GM12872 (cell line): Measurements from ENCODE around the gene SCMH1.

ENCODE experiments used
- TF ChIP-seq, protein P1 (sequence below): IDR thresholded peaks from 3 replicates; pipeline ENCODE4 v1.5.1; 2011; ENCODE audit warnings: low read depth, mild to moderate bottlenecking, low read length, moderate library complexity; ENCODE audit not compliant: insufficient read depth

The SCMH1 gene

GRCh38 chr1:41019353-41019745 is 222.8 kb downstream of the SCMH1 start:
- TF ChIP-seq, protein P1, sequence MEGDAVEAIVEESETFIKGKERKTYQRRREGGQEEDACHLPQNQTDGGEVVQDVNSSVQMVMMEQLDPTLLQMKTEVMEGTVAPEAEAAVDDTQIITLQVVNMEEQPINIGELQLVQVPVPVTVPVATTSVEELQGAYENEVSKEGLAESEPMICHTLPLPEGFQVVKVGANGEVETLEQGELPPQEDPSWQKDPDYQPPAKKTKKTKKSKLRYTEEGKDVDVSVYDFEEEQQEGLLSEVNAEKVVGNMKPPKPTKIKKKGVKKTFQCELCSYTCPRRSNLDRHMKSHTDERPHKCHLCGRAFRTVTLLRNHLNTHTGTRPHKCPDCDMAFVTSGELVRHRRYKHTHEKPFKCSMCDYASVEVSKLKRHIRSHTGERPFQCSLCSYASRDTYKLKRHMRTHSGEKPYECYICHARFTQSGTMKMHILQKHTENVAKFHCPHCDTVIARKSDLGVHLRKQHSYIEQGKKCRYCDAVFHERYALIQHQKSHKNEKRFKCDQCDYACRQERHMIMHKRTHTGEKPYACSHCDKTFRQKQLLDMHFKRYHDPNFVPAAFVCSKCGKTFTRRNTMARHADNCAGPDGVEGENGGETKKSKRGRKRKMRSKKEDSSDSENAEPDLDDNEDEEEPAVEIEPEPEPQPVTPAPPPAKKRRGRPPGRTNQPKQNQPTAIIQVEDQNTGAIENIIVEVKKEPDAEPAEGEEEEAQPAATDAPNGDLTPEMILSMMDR: no peak

GRCh38 chr1:41018018-41018410 is 224.1 kb downstream of the SCMH1 start:
- TF ChIP-seq, protein P1: no peak

- TF ChIP-seq, protein P1: no peak
Measured at GRCh38 chr1:41017141-41018017, 224.7 kb downstream of the SCMH1 start.

- TF ChIP-seq, protein P1: no peak
Measured at GRCh38 chr1:41015897-41016470, 226.1 kb downstream of the SCMH1 start.

DNA sequence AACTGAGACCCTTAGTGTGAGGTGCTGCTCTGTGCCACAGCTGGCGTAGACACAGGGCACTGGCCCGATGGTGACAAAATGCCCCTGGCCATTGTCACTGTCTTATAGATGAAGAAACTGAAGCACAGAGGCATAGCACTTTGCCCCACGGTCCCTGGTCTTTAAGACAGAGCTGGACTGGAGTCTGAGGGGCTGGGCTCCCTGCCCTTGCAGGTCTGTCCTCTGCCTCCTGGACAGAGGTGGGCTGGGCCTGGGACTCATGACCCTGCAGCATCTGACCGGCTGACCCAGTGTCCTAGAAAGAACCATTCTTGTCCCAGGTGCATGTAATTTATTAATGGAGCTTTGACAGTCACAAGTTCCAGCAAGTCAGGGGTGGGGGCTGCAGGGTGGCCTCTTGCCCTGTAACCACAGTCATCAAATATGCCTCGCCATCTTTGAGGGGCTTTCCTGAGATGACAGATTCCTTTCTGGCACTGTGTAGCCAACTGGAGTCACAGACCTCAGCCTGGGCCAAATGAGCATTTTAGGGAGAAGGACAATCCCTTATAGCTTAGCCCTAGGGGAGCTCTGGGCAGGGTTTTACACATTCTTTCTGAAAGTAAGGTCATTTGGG is 226.7 kb downstream of the SCMH1 start:
- TF ChIP-seq, protein P1: no peak

DNA sequence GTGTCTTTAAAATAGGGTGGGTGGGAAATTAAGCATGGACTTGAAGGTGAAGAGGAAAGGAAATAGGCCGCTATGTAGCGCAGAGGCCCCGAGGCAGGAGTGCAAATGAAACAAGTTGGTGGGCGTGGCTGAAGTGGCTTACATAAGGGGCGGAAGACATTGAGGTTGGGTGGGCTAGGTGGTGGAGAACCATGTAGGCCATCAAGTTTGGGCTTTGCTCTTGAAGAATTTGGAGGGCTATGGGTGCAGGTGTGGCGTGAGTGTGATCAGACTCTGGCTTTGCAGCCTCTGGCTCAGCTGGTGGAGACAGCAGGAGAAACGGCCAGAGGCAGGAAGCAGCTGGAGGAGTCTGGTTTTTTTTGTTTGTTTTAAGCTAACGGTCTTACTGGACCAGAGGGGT is 227.2 kb downstream of the SCMH1 start:
- TF ChIP-seq, protein P1: no peak

GRCh38 chr1:41013796-41014195 is 228.3 kb downstream of the SCMH1 start:
- TF ChIP-seq, protein P1: no peak
